ENCODE data around the gene KCNC3. TPM values are rescaled to one million over a fixed set of nuclear protein-coding genes. Genes with fewer than 3 reads are reported as not detected.

KCNC3 gene
- total and polyA plus RNA-seq, 8 donors, result 8.5 to 29.8 (median 23.9) TPM

DNA sequence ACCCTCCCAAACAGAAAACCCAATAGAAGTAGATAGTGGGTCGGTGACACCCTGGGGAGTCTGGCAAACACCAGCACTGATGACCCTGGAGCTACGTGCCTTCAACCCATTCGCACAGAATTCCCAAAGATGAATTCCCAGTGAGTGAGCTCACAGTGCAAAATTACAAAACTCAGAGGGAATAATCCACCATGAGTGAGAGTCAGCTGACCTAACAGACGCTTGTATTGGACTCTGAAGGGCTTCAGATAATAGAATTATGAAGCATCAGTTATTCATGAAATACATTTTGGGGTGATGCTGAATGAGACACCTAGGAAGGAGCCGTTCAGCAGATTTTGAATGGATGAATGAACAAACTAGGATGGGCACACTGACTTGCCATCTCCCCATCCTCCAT lies 40.2 kb downstream of the KCNC3 start:
- TF ChIP-seq, protein P1, sequence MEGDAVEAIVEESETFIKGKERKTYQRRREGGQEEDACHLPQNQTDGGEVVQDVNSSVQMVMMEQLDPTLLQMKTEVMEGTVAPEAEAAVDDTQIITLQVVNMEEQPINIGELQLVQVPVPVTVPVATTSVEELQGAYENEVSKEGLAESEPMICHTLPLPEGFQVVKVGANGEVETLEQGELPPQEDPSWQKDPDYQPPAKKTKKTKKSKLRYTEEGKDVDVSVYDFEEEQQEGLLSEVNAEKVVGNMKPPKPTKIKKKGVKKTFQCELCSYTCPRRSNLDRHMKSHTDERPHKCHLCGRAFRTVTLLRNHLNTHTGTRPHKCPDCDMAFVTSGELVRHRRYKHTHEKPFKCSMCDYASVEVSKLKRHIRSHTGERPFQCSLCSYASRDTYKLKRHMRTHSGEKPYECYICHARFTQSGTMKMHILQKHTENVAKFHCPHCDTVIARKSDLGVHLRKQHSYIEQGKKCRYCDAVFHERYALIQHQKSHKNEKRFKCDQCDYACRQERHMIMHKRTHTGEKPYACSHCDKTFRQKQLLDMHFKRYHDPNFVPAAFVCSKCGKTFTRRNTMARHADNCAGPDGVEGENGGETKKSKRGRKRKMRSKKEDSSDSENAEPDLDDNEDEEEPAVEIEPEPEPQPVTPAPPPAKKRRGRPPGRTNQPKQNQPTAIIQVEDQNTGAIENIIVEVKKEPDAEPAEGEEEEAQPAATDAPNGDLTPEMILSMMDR (IDR thresholded peaks at IDR 0.05), result no peak
- intact Hi-C loops (cut with DNase I), result no loop called here
- Histone ChIP-seq H3K4me1 (no peaks in the 10 kb centered on the region), H3K27ac (no peak overlapping the region), H3K4me3 (no peak overlapping the region), H3K27me3 (peaks cover 0 to 15% of the 10 kb centered on the region in 2 donors), H3K9me3 (peaks cover 0 to 17% of the 10 kb centered on the region in 2 donors), H3K36me3 (peaks cover 0 to 56% of the 10 kb centered on the region in 2 donors)
- ATAC-seq, result no peak
- DNase-seq, result no peak

DNA sequence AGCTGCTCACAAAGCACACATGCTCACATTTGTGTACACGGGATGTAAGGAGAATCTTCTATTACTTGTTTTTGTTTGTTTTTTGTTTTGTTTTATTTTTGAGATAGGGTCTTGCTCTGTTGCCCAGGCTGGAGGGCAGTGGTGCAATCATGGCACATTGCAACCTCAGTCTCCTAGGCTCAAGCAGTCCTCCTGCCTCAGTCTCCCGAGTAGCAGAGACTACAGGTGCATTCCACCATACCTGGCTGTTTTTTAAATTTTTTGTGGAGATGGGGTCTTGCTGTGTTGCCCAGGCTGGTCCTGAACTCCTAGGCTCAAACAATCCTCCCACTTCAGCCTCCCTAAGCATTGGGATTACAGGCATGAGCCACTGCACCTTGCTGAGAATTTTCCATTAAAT lies 41.8 kb downstream of the KCNC3 start:
- TF ChIP-seq, protein P1 (IDR thresholded peaks at IDR 0.05), result no peak
- Histone ChIP-seq H3K36me3 (peaks cover 0 to 55% of the 10 kb centered on the region in 2 donors), H3K9me3 (peaks cover 0 to 17% of the 10 kb centered on the region in 2 donors), H3K4me1 (no peaks in the 10 kb centered on the region), H3K27me3 (peaks cover 0 to 10% of the 10 kb centered on the region in 2 donors), H3K27ac (no peak overlapping the region), H3K4me3 (no peak overlapping the region)
- intact Hi-C loops (cut with DNase I), result no loop called here
- no peak for DNase-seq
- no peak for ATAC-seq

DNA sequence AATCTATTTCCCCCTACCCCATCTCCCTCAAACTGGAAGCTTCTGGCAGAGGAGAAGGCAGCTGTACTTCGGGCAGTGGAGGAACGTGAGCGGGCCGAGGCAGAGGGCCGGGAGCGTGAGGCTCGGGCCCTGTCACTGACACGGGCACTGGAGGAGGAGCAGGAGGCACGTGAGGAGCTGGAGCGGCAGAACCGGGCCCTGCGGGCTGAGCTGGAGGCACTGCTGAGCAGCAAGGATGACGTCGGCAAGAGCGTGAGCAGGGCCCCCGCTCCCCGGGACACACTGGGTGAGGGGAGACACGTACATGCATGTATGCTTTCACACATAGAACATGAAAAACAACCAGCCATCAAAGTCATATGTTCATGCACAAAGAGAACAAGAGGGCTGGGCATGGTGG lies 42.7 kb downstream of the KCNC3 start:
- TF ChIP-seq, protein P1 (IDR thresholded peaks at IDR 0.05), result no peak
- no peak for ATAC-seq
- Histone ChIP-seq H3K9me3 (peaks cover 0 to 17% of the 10 kb centered on the region in 2 donors), H3K27me3 (peaks cover 0 to 10% of the 10 kb centered on the region in 2 donors), H3K4me3 (no peak overlapping the region), H3K4me1 (no peaks in the 10 kb centered on the region), H3K36me3 (peaks cover 0 to 61% of the 10 kb centered on the region in 2 donors), H3K27ac (no peak overlapping the region)
- DNase-seq, result no peak
- intact Hi-C loops (cut with DNase I), result no loop called here

DNA sequence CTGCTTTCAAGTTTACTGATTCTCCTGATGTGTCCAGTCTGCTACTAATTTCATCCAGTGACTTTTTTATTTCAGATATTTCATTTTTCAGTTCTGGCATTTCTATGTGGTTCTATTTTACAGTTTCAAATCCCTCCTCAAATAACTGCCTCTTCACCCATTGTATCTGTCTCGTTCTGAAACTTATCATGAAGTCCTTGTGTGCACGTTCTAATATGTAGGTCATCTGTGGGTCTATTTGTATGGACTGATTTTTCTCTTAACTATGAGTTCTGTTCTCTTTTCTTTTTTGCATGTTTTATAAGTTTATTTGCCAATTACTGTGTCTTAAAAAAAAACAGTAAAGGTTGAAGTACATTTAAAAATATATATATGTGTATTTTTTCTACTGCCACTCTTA lies 43.3 kb downstream of the KCNC3 start:
- no peak overlapping the region for H3K27ac ChIP-seq
- no peaks in the 10 kb centered on the region for H3K4me1 ChIP-seq
- peaks cover 0 to 6% of the 10 kb centered on the region in 2 donors for H3K27me3 ChIP-seq
- TF ChIP-seq, protein P1 (IDR thresholded peaks at IDR 0.05), result no peak
- peaks cover 0 to 62% of the 10 kb centered on the region in 2 donors for H3K36me3 ChIP-seq
- peaks cover 0 to 17% of the 10 kb centered on the region in 2 donors for H3K9me3 ChIP-seq
- intact Hi-C loops (cut with DNase I), result no loop called here
- no peak overlapping the region for H3K4me3 ChIP-seq
- DNase-seq (no peak), ATAC-seq (no peak)

DNA sequence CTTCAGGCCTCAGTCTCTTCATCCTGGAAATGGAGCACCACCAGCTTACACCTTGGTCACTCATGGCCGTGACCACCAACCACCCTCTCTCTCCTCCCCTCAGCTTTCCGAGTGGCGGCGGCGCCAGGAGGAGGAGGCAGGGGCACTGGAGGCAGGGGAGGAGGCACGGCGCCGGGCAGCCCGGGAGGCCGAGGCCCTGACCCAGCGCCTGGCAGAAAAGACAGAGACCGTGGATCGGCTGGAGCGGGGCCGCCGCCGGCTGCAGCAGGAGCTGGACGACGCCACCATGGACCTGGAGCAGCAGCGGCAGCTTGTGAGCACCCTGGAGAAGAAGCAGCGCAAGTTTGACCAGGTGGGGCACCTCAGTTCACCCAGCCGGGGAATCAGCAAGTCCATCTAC lies 47.7 kb downstream of the KCNC3 start:
- intact Hi-C loops (cut with DNase I), result no loop called here
- TF ChIP-seq, protein P1 (IDR thresholded peaks at IDR 0.05), result no peak
- no peak for DNase-seq

More for the DNA sequence above, 47.7 kb downstream of the KCNC3 start:
- Histone ChIP-seq H3K27ac (no peak overlapping the region), H3K4me1 (no peaks in the 10 kb centered on the region), H3K36me3 (peaks cover 0 to 62% of the 10 kb centered on the region in 2 donors), H3K9me3 (peaks cover 0 to 16% of the 10 kb centered on the region in 2 donors), H3K4me3 (no peak overlapping the region), H3K27me3 (no peaks in the 10 kb centered on the region)
- no peak for ATAC-seq
